OCI-LY3 (cell line): ENCODE measurements around the gene LNPK.

Source experiments
- H2AFZ ChIP-seq: fragments of 200-600, 300-600 bp; shearing (Covaris generic); 2 replicates; pipeline ENCODE4 v1.6.0; 2014; ENCODE audit warnings: antibody characterized with exemption, low read depth, low read length
- H3K27ac ChIP-seq: fragments of 200-600, 300-600 bp; sonication (generic); 2 replicates; pipeline ENCODE4 v1.5.1; 2014; ENCODE audit warnings: mild to moderate bottlenecking, low read length, moderate library complexity, mixed read lengths
- H3K27me3 ChIP-seq: fragments of 200-600, 300-600 bp; sonication (generic); 2 replicates; pipeline ENCODE4 v1.6.1; 2014; ENCODE audit warnings: low read depth, low read length, mixed read lengths
- H3K36me3 ChIP-seq: fragments of 200-600, 300-600 bp; sonication (generic); replicated peaks from 2 replicates; pipeline ENCODE3; 2014; ENCODE audit warnings: low read depth, low read length, mixed read lengths
- H3K4me1 ChIP-seq: fragments of 300-600, 200-600 bp; sonication (generic); 2 replicates; pipeline ENCODE4 v1.6.1; 2014; ENCODE audit warnings: low read length, mixed read lengths
- H3K4me2 ChIP-seq: fragments of 200-600, 300-600 bp; sonication (generic); 2 replicates; pipeline ENCODE4 v1.6.1; 2014; ENCODE audit warnings: low read length, mixed read lengths
- H3K4me3 ChIP-seq: fragments of 300-600, 200-600 bp; sonication (generic); 2 replicates; pipeline ENCODE4 v1.5.1; 2014; ENCODE audit warnings: antibody characterized with exemption, mild to moderate bottlenecking, low read length, moderate library complexity
- H3K79me2 ChIP-seq: fragments of 300-600, 200-600 bp; shearing (Covaris generic); 2 replicates; pipeline ENCODE4 v1.6.1; 2014; ENCODE audit warnings: mild to moderate bottlenecking, low read length, mixed read lengths
- H3K9ac ChIP-seq: fragments of 300-600, 200-600 bp; shearing (Covaris generic); 2 replicates; pipeline ENCODE4 v1.6.0; 2014; ENCODE audit warnings: mild to moderate bottlenecking, low read length, moderate library complexity
- H3K9me3 ChIP-seq: fragments of 200-600, 300-600 bp; shearing (Covaris generic); 2 replicates; pipeline ENCODE4 v1.6.1; 2014; ENCODE audit warnings: low read length, mixed read lengths; ENCODE audit not compliant: insufficient read depth
- H4K20me1 ChIP-seq: fragments of 200-600, 300-600 bp; sonication (generic); 2 replicates; pipeline ENCODE4 v1.6.1; 2016; ENCODE audit warnings: low read length, mixed read lengths; ENCODE audit not compliant: insufficient read depth
- EZH2phosphoT487 ChIP-seq: fragments of 200-600 bp; shearing (Covaris generic); IDR thresholded peaks from 2 replicates; pipeline ENCODE4 v1.6.1; 2018; ENCODE audit warnings: antibody characterized with exemption, mixed run types, low read depth
- TF ChIP-seq, protein P1 (sequence below): fragments of 200-600, 300-600 bp; sonication (generic); IDR thresholded peaks from 2 replicates; pipeline ENCODE4 v1.5.1; 2014; ENCODE audit warnings: antibody characterized with exemption, low read length, low read depth

Gene LNPK

DNA sequence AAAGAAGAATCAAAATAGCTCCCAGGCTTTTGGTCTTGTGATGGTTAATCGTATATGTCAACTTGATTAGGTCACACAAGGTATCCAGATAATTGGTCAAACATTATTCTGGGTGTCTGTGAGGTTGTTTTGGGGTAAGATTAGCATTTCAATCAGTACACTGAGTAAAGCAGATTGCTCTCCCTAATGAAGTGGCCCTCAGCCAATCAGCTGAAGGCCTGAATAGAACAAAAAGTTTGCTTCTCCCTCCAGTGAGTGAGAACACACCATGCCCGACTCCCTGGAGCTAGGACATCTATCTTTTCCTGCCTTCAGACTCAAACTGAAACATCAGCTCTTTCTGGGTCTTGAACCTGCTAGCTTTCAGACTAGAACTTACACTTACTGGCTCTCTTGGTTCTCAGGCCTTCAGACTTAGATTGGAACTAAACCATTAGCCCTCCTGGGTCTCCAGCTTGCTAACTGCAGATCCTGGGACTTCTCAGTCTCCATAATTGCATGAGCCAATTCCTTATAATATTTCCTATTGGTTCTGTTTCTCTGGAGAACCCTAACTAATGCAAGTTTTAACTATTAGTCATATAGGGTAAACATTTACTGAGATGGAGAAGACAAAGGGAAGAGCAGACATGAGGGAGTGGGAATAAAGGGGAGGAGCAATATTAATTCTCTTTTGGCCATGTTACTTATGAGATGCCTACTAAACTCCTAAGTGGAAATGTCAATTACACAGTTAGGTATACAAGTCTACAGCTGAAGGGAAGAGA, 25.5 kb downstream of the LNPK start:
- no peak overlapping the region for H2AFZ ChIP-seq
- H3K27ac ChIP-seq: no peak overlapping the region
- no peaks in the 10 kb centered on the region for H3K4me1 ChIP-seq
- H3K9ac ChIP-seq: no peak overlapping the region
- no peaks in the 10 kb centered on the region for H3K27me3 ChIP-seq
- no peak overlapping the region for H3K4me2 ChIP-seq
- no peak for TF ChIP-seq EZH2phosphoT487
- TF ChIP-seq, protein P1, sequence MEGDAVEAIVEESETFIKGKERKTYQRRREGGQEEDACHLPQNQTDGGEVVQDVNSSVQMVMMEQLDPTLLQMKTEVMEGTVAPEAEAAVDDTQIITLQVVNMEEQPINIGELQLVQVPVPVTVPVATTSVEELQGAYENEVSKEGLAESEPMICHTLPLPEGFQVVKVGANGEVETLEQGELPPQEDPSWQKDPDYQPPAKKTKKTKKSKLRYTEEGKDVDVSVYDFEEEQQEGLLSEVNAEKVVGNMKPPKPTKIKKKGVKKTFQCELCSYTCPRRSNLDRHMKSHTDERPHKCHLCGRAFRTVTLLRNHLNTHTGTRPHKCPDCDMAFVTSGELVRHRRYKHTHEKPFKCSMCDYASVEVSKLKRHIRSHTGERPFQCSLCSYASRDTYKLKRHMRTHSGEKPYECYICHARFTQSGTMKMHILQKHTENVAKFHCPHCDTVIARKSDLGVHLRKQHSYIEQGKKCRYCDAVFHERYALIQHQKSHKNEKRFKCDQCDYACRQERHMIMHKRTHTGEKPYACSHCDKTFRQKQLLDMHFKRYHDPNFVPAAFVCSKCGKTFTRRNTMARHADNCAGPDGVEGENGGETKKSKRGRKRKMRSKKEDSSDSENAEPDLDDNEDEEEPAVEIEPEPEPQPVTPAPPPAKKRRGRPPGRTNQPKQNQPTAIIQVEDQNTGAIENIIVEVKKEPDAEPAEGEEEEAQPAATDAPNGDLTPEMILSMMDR: no peak
- H4K20me1 ChIP-seq: no peaks in the 10 kb centered on the region
- no peaks in the 10 kb centered on the region for H3K9me3 ChIP-seq
- H3K79me2 ChIP-seq: no peaks in the 10 kb centered on the region
- H3K36me3 ChIP-seq: peaks cover 24% of the 10 kb centered on the region
- no peak overlapping the region for H3K4me3 ChIP-seq

- Histone ChIP-seq H3K9ac (no peak overlapping the region), H3K4me1 (no peaks in the 10 kb centered on the region), H3K27ac (no peak overlapping the region), H3K27me3 (no peaks in the 10 kb centered on the region), H3K4me3 (no peak overlapping the region), H3K36me3 (peaks cover 18% of the 10 kb centered on the region), H3K9me3 (no peaks in the 10 kb centered on the region), H3K4me2 (no peak overlapping the region), H2AFZ (no peak overlapping the region), H3K79me2 (no peaks in the 10 kb centered on the region), H4K20me1 (no peaks in the 10 kb centered on the region)
- TF ChIP-seq EZH2phosphoT487: no peak
- TF ChIP-seq, protein P1: no peak
Observed at GRCh38 chr2:175973373-175973772, 28.7 kb downstream of the LNPK start.

DNA sequence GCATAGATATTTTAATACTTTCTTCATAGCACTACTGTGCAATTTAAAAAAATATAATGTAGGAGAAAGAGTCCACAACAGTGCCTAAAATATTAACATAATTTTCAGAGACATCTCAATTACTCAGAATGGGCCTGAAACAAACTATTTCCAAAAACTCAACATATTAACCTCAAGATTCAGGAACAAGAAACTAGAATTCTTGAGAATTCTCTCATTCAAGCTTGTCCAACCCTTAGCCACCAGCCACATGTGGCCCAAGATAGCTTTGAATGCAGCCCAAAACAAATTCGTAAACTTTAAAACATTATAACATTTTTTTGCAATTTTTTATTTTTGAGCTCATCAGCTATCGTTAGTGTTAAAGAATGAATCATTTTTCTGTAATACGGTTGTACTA, 35.2 kb downstream of the LNPK start:
- Histone ChIP-seq H3K9me3 (no peaks in the 10 kb centered on the region), H3K36me3 (no peaks in the 10 kb centered on the region), H3K4me1 (no peaks in the 10 kb centered on the region), H3K27ac (no peak overlapping the region), H3K9ac (no peak overlapping the region), H3K4me2 (no peak overlapping the region), H2AFZ (no peak overlapping the region), H3K27me3 (no peaks in the 10 kb centered on the region), H3K4me3 (no peak overlapping the region), H4K20me1 (no peaks in the 10 kb centered on the region), H3K79me2 (no peaks in the 10 kb centered on the region)
- TF ChIP-seq, protein P1: no peak
- no peak for TF ChIP-seq EZH2phosphoT487

DNA sequence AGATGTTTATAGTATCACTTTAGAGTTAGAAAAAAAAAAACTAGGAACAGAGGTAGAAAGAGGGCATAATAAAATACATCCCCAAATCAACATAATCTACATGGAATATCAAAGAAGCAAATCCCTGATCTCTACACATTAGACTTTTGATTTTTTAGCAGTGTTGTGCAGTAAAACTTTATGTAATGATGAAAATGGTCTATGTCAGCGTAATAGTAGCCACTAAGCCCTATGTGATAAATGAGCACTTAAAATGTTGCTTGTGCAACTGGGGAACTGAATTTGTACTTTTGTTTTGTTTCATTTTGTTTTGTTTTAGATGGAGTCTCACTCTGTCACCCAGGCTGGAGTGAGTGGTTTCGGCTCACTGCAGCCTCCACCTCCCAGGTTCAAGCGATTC, 36.3 kb downstream of the LNPK start:
- H3K36me3 ChIP-seq: no peaks in the 10 kb centered on the region
- H3K4me1 ChIP-seq: no peaks in the 10 kb centered on the region
- no peak overlapping the region for H3K9ac ChIP-seq
- no peaks in the 10 kb centered on the region for H4K20me1 ChIP-seq
- TF ChIP-seq, protein P1: no peak
- no peak for TF ChIP-seq EZH2phosphoT487
- no peak overlapping the region for H2AFZ ChIP-seq
- H3K4me2 ChIP-seq: no peak overlapping the region
- no peaks in the 10 kb centered on the region for H3K9me3 ChIP-seq
- H3K27ac ChIP-seq: no peak overlapping the region
- H3K27me3 ChIP-seq: no peaks in the 10 kb centered on the region
- no peaks in the 10 kb centered on the region for H3K79me2 ChIP-seq
- H3K4me3 ChIP-seq: no peak overlapping the region
